WI38 (cell line): Measurements from ENCODE around the gene ATP13A2.

Experiments used
- H3K4me3 ChIP-seq: 2 replicates; pipeline ENCODE4 v1.5.1; 2011; ENCODE audit warnings: low read depth, mild to moderate bottlenecking, control low read depth, low read length
- TF ChIP-seq, protein P1 (sequence below): IDR thresholded peaks from 2 replicates; pipeline ENCODE4 v1.5.1; 2012; ENCODE audit warnings: low read depth, mild to moderate bottlenecking, control low read depth, low read length

ATP13A2 gene

DNA sequence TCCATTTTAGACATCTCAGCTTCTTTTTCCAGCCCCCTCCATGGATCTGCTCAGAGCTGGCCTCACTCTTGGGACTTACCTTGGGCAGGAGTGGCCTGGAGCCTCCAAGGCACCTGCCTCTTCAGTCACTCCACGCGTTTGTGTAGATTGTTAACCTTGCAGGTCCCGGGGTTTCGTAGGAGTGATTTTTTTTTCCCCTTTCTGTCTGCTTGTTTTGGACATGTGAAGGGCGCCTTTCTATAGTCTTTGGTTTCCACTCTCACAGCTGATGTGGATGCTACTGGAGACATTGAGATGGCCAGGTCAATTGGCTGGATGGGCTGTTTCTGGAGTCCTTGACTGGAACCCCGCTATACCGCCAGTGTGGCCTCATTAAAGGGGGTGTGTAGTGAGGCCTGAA, 44.1 kb upstream of the ATP13A2 start:
- TF ChIP-seq, protein P1, sequence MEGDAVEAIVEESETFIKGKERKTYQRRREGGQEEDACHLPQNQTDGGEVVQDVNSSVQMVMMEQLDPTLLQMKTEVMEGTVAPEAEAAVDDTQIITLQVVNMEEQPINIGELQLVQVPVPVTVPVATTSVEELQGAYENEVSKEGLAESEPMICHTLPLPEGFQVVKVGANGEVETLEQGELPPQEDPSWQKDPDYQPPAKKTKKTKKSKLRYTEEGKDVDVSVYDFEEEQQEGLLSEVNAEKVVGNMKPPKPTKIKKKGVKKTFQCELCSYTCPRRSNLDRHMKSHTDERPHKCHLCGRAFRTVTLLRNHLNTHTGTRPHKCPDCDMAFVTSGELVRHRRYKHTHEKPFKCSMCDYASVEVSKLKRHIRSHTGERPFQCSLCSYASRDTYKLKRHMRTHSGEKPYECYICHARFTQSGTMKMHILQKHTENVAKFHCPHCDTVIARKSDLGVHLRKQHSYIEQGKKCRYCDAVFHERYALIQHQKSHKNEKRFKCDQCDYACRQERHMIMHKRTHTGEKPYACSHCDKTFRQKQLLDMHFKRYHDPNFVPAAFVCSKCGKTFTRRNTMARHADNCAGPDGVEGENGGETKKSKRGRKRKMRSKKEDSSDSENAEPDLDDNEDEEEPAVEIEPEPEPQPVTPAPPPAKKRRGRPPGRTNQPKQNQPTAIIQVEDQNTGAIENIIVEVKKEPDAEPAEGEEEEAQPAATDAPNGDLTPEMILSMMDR: no peak

GRCh38 chr1:17053685-17054410, 42.1 kb upstream of the ATP13A2 start, which contains the start of gene SDHB:
SDHB (minus strand) TSS chr1:17054032; CDS start chr1:17054019, 13 bp downstream.
- TF ChIP-seq, protein P1: no peak
- H3K4me3 ChIP-seq: peak within 1 kb of the TSS; percentile 94

More for the DNA sequence above, 44.1 kb upstream of the ATP13A2 start:
- no peak overlapping the region for H3K4me3 ChIP-seq

- TF ChIP-seq, protein P1: no peak
- peak overlapping the region; percentile 94 for H3K4me3 ChIP-seq
Observed at GRCh38 chr1:17053086-17053684, 41.5 kb upstream of the ATP13A2 start.

DNA sequence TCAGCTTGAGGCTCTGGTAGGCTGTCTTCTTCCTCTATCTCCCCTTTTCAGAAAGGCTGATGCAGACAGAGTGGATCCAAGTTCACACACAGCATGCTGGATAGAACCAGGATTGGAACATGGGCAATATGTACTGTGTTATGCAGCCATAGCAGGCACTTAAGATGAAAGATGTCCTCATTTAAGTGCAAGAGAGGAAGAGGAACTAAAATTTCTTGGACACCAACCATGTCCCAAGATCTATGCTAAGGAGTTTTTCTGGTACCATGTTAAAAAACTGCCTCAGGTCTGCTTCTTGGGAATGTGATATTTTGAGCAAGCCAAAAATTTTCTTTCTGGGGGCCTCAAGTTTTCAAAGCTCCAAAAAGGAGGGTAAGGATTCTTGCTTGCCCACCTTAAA, 40.9 kb upstream of the ATP13A2 start:
- peak overlapping the region; percentile 94 for H3K4me3 ChIP-seq

DNA sequence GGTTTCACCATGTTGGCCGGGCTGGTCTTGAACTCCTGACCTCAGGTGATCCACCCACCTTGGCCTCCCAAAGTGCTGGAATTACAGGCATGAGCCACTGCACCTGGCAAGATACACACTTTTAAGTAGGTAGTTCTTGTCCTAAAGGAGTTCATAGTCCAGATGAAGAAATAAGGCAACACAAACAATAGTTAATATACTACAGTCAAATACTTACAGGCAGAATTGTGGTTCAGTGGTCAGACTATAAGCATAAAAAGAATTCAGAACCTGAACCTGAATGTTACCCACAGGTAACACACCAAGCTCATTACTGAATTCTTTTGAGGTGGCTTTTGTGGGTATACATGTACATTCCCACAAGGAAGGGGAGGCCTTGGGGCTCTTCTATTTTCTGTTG, 40.3 kb upstream of the ATP13A2 start:
- TF ChIP-seq, protein P1: no peak
- H3K4me3 ChIP-seq: no peak overlapping the region

More for the DNA sequence above, 40.9 kb upstream of the ATP13A2 start:
- TF ChIP-seq, protein P1: no peak

- TF ChIP-seq, protein P1: no peak
- H3K4me3 ChIP-seq: no peak overlapping the region
Observed at GRCh38 chr1:17047924-17048323, 36.2 kb upstream of the ATP13A2 start.

GRCh38 chr1:17046334-17046657, 34.6 kb upstream of the ATP13A2 start:
- TF ChIP-seq, protein P1: no peak
- no peak overlapping the region for H3K4me3 ChIP-seq
